ENCODE measurements around the gene SRSF3.
"Not testable (repeated sequence)": the region's sequence is repeated elsewhere in the genome, so short reads cannot be mapped to it uniquely, and the experiment has no call there.

SRSF3 gene

GRCh38 chr6:36605560-36606391, 11.6 kb downstream of the SRSF3 start:
- DNase-seq, result no peak

GRCh38 chr6:36607305-36607682, 13.1 kb downstream of the SRSF3 start:
- not testable (repeated sequence) for DNase-seq

GRCh38 chr6:36607683-36608386, 13.7 kb downstream of the SRSF3 start:
- no peak for DNase-seq

GRCh38 chr6:36608788-36609563, 14.8 kb downstream of the SRSF3 start:
- no peak for DNase-seq

GRCh38 chr6:36609582-36609981, 15.4 kb downstream of the SRSF3 start:
- DNase-seq, result no peak

- no peak for DNase-seq
Observed at GRCh38 chr6:36610041-36610955, 16.1 kb downstream of the SRSF3 start.

- DNase-seq, result no peak
Observed at GRCh38 chr6:36610956-36611336, 16.8 kb downstream of the SRSF3 start.

- DNase-seq, result not testable (repeated sequence)
Observed at GRCh38 chr6:36611679-36612078, 17.5 kb downstream of the SRSF3 start.

- DNase-seq, result no peak
Observed at GRCh38 chr6:36612101-36612625, 18.0 kb downstream of the SRSF3 start.

GRCh38 chr6:36613200-36613995, 19.2 kb downstream of the SRSF3 start:
- DNase-seq, result no peak

GRCh38 chr6:36615018-36615761, 21.0 kb downstream of the SRSF3 start:
- DNase-seq, result peak; percentile 67

GRCh38 chr6:36616893-36617521, 22.8 kb downstream of the SRSF3 start:
- no peak for DNase-seq

GRCh38 chr6:36618366-36619355, 24.5 kb downstream of the SRSF3 start:
- DNase-seq, result no peak

- DNase-seq, result no peak
Observed at GRCh38 chr6:36621371-36621855, 27.3 kb downstream of the SRSF3 start.

GRCh38 chr6:36622901-36623546, 28.9 kb downstream of the SRSF3 start:
- no peak for DNase-seq

GRCh38 chr6:36623547-36624459, 29.6 kb downstream of the SRSF3 start:
- DNase-seq, result peak; percentile 82

All from CD4-positive, alpha-beta T cell treated with Interleukin-21 for 1 hour (primary cell).